Measurements from ENCODE around the gene ARHGAP29.

The ARHGAP29 gene

GRCh38 chr1:94234615-94235014, 2.8 kb downstream of the ARHGAP29 start:
- peaks cover 22% of the 10 kb centered on the region in 2 experiments for H3K4me1 ChIP-seq (ENCODE audit: control insufficient read depth in 1 of 2, insufficient read depth in 1 of 2, low read depth in 1 of 2, low read length in 1 of 2)
- H3K36me3 ChIP-seq: no peaks in the 10 kb centered on the region
- H3K4me3 ChIP-seq (ENCODE audit: low read depth in 1 of 2, low read length in 1 of 2): no peak overlapping the region
- no peak overlapping the region for H3K27ac ChIP-seq
- H3K9me3 ChIP-seq: no peaks in the 10 kb centered on the region
- H3K27me3 ChIP-seq: peaks cover 100% of the 10 kb centered on the region
- no peak for TF ChIP-seq CTCF (IDR thresholded peaks at IDR 0.05)

GRCh38 chr1:94231746-94232145, 5.6 kb downstream of the ARHGAP29 start:
- TF ChIP-seq CTCF (IDR thresholded peaks at IDR 0.05): no peak
- Histone ChIP-seq H3K27me3 (peaks cover 99% of the 10 kb centered on the region), H3K9me3 (no peaks in the 10 kb centered on the region), H3K4me1 (ENCODE audit: control insufficient read depth in 1 of 2, insufficient read depth in 1 of 2, low read depth in 1 of 2, low read length in 1 of 2) (peaks cover 12 to 13% of the 10 kb centered on the region in 2 experiments), H3K36me3 (no peaks in the 10 kb centered on the region), H3K27ac (no peak overlapping the region), H3K4me3 (ENCODE audit: low read depth in 1 of 2, low read length in 1 of 2) (no peak overlapping the region)

- H3K9me3 ChIP-seq: no peaks in the 10 kb centered on the region
- H3K27me3 ChIP-seq: peaks cover 99% of the 10 kb centered on the region
- H3K4me1 ChIP-seq (ENCODE audit: control insufficient read depth in 1 of 2, insufficient read depth in 1 of 2, low read depth in 1 of 2, low read length in 1 of 2): peaks cover 4% of the 10 kb centered on the region in 2 experiments
- no peak overlapping the region for H3K27ac ChIP-seq
- no peak for TF ChIP-seq CTCF (IDR thresholded peaks at IDR 0.05)
- H3K36me3 ChIP-seq: no peaks in the 10 kb centered on the region
- no peak overlapping the region for H3K4me3 ChIP-seq (ENCODE audit: low read depth in 1 of 2, low read length in 1 of 2)
Observed at GRCh38 chr1:94230920-94231319, 6.5 kb downstream of the ARHGAP29 start.

- no peak overlapping the region for H3K27ac ChIP-seq
- no peaks in the 10 kb centered on the region for H3K4me1 ChIP-seq (ENCODE audit: control insufficient read depth in 1 of 2, insufficient read depth in 1 of 2, low read depth in 1 of 2, low read length in 1 of 2)
- H3K27me3 ChIP-seq: peaks cover 99% of the 10 kb centered on the region
- no peak overlapping the region for H3K4me3 ChIP-seq (ENCODE audit: low read depth in 1 of 2, low read length in 1 of 2)
- no peaks in the 10 kb centered on the region for H3K9me3 ChIP-seq
- no peaks in the 10 kb centered on the region for H3K36me3 ChIP-seq
- no peak for TF ChIP-seq CTCF (IDR thresholded peaks at IDR 0.05)
Observed at GRCh38 chr1:94228640-94229375, 8.6 kb downstream of the ARHGAP29 start.

- H3K4me1 ChIP-seq (ENCODE audit: control insufficient read depth in 1 of 2, insufficient read depth in 1 of 2, low read depth in 1 of 2, low read length in 1 of 2): no peaks in the 10 kb centered on the region
- no peaks in the 10 kb centered on the region for H3K36me3 ChIP-seq
- H3K27me3 ChIP-seq: peaks cover 88% of the 10 kb centered on the region
- no peaks in the 10 kb centered on the region for H3K9me3 ChIP-seq
- H3K4me3 ChIP-seq (ENCODE audit: low read depth in 1 of 2, low read length in 1 of 2): no peak overlapping the region
- no peak for TF ChIP-seq CTCF (IDR thresholded peaks at IDR 0.05)
- no peak overlapping the region for H3K27ac ChIP-seq
Observed at GRCh38 chr1:94227624-94228023, 9.8 kb downstream of the ARHGAP29 start.
